K562 (cell line): ENCODE data around the gene JSRP1. TPM values are rescaled to one million over a fixed set of nuclear protein-coding genes. Genes with fewer than 3 reads are reported as not detected.

Experiments used
- ATAC-seq: fragments of 200-7000 bp; cut with Tn5 transposase; 3 replicates; pipeline ENCODE4 v1.9.1; 2020; ENCODE audit warnings: moderate library complexity
- BruUV-seq: library from RNA; stranded (reverse); fragments of 400-500 nt; replicated peaks from 2 replicates; lab custom pipeline; 2021; lab: Mats Ljungman, UMichigan
- CTCF ChIA-PET: fragments of 300-600 bp; formaldehyde crosslinking; extraction: SDS; loops from one replicate; lab custom pipeline; 2021; ENCODE audit warnings: low intra/inter-chr PET ratio; lab: Yijun Ruan, JAX
- POLR2A ChIA-PET: fragments of 300-600, 350-650 bp; sonication (Branson Sonifier 250); formaldehyde crosslinking; extraction: SDS; loops from one replicate; lab custom pipeline; 2021; ENCODE audit warnings: antibody characterized with exemption, inconsistent platforms; lab: Yijun Ruan, JAX
- DNase-seq, 4 experiments: peaks; one replicate each; pipeline versions ENCODE4 v3.0.0 to v3.0.0-alpha.2; 2011 to 2018; ENCODE audit warnings: low spot score in 3 of 4, mixed read lengths in 3 of 4; ENCODE audit errors: extremely low read depth in 1 of 4
- FAIRE-seq: peaks from 2 replicates; lab custom pipeline; 2011; peaks lifted over from hg19 to GRCh38; lab: Jason Lieb, UNC
- H2AFZ ChIP-seq: 2 replicates; pipeline ENCODE4 v1.6.0; 2011; ENCODE audit warnings: low read depth, low read length, control low read depth, inconsistent platforms
- H3K27ac ChIP-seq: fragments of 200-600 bp; 3 replicates; pipeline ENCODE4 v1.8.0; 2011; ENCODE audit warnings: low read depth, mild to moderate bottlenecking, control low read depth, inconsistent platforms, low read length, moderate library complexity, mixed read lengths; ENCODE audit errors: extremely low read depth
- H3K27me3 ChIP-seq, 2 experiments: fragments of 300-600 bp in 1 of 2; 2 replicates in 1 of 2; 3 replicates in 1 of 2; pipeline versions ENCODE4 v1.6.0 to v1.8.0; 2011; ENCODE audit warnings: inconsistent platforms in 2 of 2, low read length in 2 of 2, mild to moderate bottlenecking in 1 of 2, mixed read lengths in 1 of 2, moderate library complexity in 1 of 2; ENCODE audit not compliant: control insufficient read depth in 2 of 2, insufficient read depth in 2 of 2
- H3K36me3 ChIP-seq: fragments of 300-600 bp; 3 replicates; pipeline ENCODE4 v1.8.0; 2011; ENCODE audit warnings: mild to moderate bottlenecking, low read length, inconsistent platforms; ENCODE audit not compliant: control insufficient read depth, insufficient read depth
- H3K4me1 ChIP-seq, 2 experiments: fragments of 200-600 bp in 1 of 2; replicated peaks in 1 of 2; 2 replicates in 1 of 2; 3 replicates in 1 of 2; pipeline versions ENCODE4 v1.5.1 to v1.8.0; 2011; ENCODE audit warnings: inconsistent platforms in 2 of 2, low read length in 2 of 2, mild to moderate bottlenecking in 1 of 2, mixed read lengths in 1 of 2, moderate library complexity in 1 of 2; ENCODE audit not compliant: control insufficient read depth in 2 of 2, insufficient read depth in 2 of 2
- H3K4me2 ChIP-seq: 2 replicates; pipeline ENCODE4 v1.6.1; 2011; ENCODE audit warnings: low read length, control low read depth, inconsistent platforms, mixed read lengths; ENCODE audit not compliant: insufficient read depth
- H3K4me3 ChIP-seq: fragments of 200-600 bp; sonication (generic), shearing (Covaris generic); 2 replicates; pipeline ENCODE4 v1.5.1; 2016; ENCODE audit warnings: control low read depth, inconsistent platforms
- H3K79me2 ChIP-seq: fragments of 200-600 bp; 3 replicates; pipeline ENCODE4 v1.8.0; 2011; ENCODE audit warnings: low read length, inconsistent platforms; ENCODE audit not compliant: control insufficient read depth, insufficient read depth
- H3K9ac ChIP-seq, 2 experiments: 2 replicates each; pipeline versions ENCODE4 v1.6.0 to v1.6.1; 2011; ENCODE audit warnings: low read depth in 2 of 2, low read length in 2 of 2, control low read depth in 1 of 2, inconsistent platforms in 1 of 2, mild to moderate bottlenecking in 1 of 2, mixed read lengths in 1 of 2; ENCODE audit not compliant: insufficient read depth in 1 of 2
- H3K9me1 ChIP-seq: one replicate; pipeline ENCODE4 v1.6.0; 2011; ENCODE audit warnings: inconsistent platforms, mild to moderate bottlenecking, low read length, moderate library complexity; ENCODE audit not compliant: control insufficient read depth, insufficient read depth
- H3K9me3 ChIP-seq: replicated peaks from 2 replicates; pipeline ENCODE4 v1.5.1; 2011; ENCODE audit warnings: low read depth, low read length, inconsistent platforms; ENCODE audit not compliant: control insufficient read depth, insufficient read depth
- H4K20me1 ChIP-seq: replicated peaks from 2 replicates; pipeline ENCODE4 v1.6.1; 2011; ENCODE audit warnings: low read length, inconsistent platforms, mixed read lengths; ENCODE audit not compliant: control insufficient read depth, insufficient read depth
- CAMTA2 ChIP-seq: fragments of 250-450 bp; sonication (Bioruptor Pico); conservative IDR thresholded peaks from 2 replicates; pipeline ENCODE4 v1.5.1; 2022
- CBX5 ChIP-seq: IDR thresholded peaks from 2 replicates; pipeline ENCODE4 v1.6.1; 2014; ENCODE audit warnings: low read depth, borderline replicate concordance
- CREB3L1 ChIP-seq: fragments of 450-650 bp; IDR thresholded peaks from 2 replicates; pipeline ENCODE4 v1.6.1; 2014; ENCODE audit warnings: low read depth, mild to moderate bottlenecking, moderate library complexity, borderline replicate concordance
- ETV6 ChIP-seq, 3 experiments: fragments of 150-350 bp in 1 of 3; sonication (generic) in 1 of 3; formaldehyde crosslinking in 1 of 3; IDR thresholded peaks; 2 replicates each; pipeline versions ENCODE4 v1.6.1 to v1.8.0; 2014 to 2022; ENCODE audit warnings: borderline replicate concordance in 2 of 3, low read depth in 2 of 3, antibody characterized with exemption in 1 of 3, low read length in 1 of 3, mild to moderate bottlenecking in 1 of 3, missing genetic modification reagents in 1 of 3
- HNRNPLL ChIP-seq: fragments of 200-400 bp; formaldehyde crosslinking; IDR thresholded peaks from 2 replicates; pipeline ENCODE4 v1.6.1; 2017; ENCODE audit warnings: low read length, low read depth, mild to moderate bottlenecking; ENCODE audit not compliant: poor library complexity, severe bottlenecking
- MBD1 ChIP-seq: fragments of 250-450 bp; sonication (Bioruptor Pico); IDR thresholded peaks from 2 replicates; pipeline ENCODE4 v1.8.0; 2022; ENCODE audit warnings: inconsistent platforms
- MTA3 ChIP-seq: fragments of 450-650 bp; formaldehyde crosslinking; IDR thresholded peaks from 2 replicates; pipeline ENCODE4 v1.6.1; 2017; ENCODE audit warnings: mild to moderate bottlenecking, borderline replicate concordance
- NFE2 ChIP-seq: IDR thresholded peaks from 2 replicates; pipeline ENCODE4 v1.6.1; 2014; ENCODE audit warnings: antibody characterized with exemption, low read depth
- NR4A1 ChIP-seq, 2 experiments: fragments of 250-450 bp in 1 of 2; fragments of 450-650 bp in 1 of 2; sonication (Bioruptor Pico) in 1 of 2; IDR thresholded peaks; 2 replicates each; pipeline versions ENCODE4 v1.4.0 to v1.6.1; 2016 to 2020; ENCODE audit warnings: mild to moderate bottlenecking in 2 of 2, missing compliant biosample characterization in 1 of 2, missing genetic modification characterization in 1 of 2, moderate library complexity in 1 of 2
- POLR2G ChIP-seq: fragments of 200-400 bp; formaldehyde crosslinking; IDR thresholded peaks from 2 replicates; pipeline ENCODE4 v1.6.1; 2017; ENCODE audit warnings: low read depth, mild to moderate bottlenecking, antibody characterized with exemption, low read length, moderate library complexity
- RFX5 ChIP-seq: IDR thresholded peaks from 2 replicates; pipeline ENCODE4 v1.6.1; 2011; ENCODE audit warnings: low read depth, mild to moderate bottlenecking, improper control_type of control experiment, low read length
- SIX5 ChIP-seq, 2 experiments: IDR thresholded peaks; 2 replicates each; pipeline ENCODE4 v1.6.1; 2011; ENCODE audit warnings: low read length in 2 of 2, borderline replicate concordance in 1 of 2, low read depth in 1 of 2, mild to moderate bottlenecking in 1 of 2, moderate library complexity in 1 of 2; ENCODE audit not compliant: insufficient read depth in 1 of 2
- STAT5B ChIP-seq: fragments of 250-450 bp; sonication (Bioruptor Pico); IDR thresholded peaks from 2 replicates; pipeline ENCODE4 v1.8.0; 2021; ENCODE audit warnings: mild to moderate bottlenecking, inconsistent platforms
- TCF3 ChIP-seq: sonication (generic); formaldehyde crosslinking; IDR thresholded peaks from 2 replicates; pipeline ENCODE4 v1.4.0; 2020; ENCODE audit warnings: mild to moderate bottlenecking, missing genetic modification reagents
- ZNF408 ChIP-seq: fragments of 250-450 bp; sonication (Bioruptor Pico); IDR thresholded peaks from 2 replicates; pipeline ENCODE4 v1.4.0; 2020; ENCODE audit warnings: low read depth, mild to moderate bottlenecking, moderate library complexity
- ZNF785 ChIP-seq: fragments of 250-450 bp; sonication (Bioruptor Pico); IDR thresholded peaks from 2 replicates; pipeline ENCODE4 v1.4.0; 2020; ENCODE audit warnings: mild to moderate bottlenecking
- WGBS: fragments of 100-300 bp; shearing (Covaris generic); methylation state at CpG from one replicate; pipeline ENCODE4 v1.1.6; 2016; ENCODE audit warnings: low coverage, mixed read lengths; ENCODE audit not compliant: insufficient coverage; ENCODE audit errors: missing lambda C conversion rate; 5-methylcytosine and 5-hydroxymethylcytosine counted together
- in situ Hi-C: fragments of 300-500 bp; cut with MboI; formaldehyde crosslinking; loops from 4 replicates; pipeline ENCODE4 v1.15.0; 2018; ENCODE audit warnings: inconsistent platforms, mixed read lengths
- intact Hi-C: fragments of 100-400 bp; cut with micrococcal nuclease; formaldehyde crosslinking; loops from 2 replicates; pipeline ENCODE4 v1.14.2; 2022
- polyA plus RNA-seq, 8 experiments: library from polyadenylated mRNA; depleted of rRNA in 4 of 8; stranded (reverse) in 5 of 8; unstranded in 3 of 8; fragments of >200 nt; fragmentation: Nextera tagmentation in 2 of 8; fragmentation: Illumina TruSeq in 1 of 8; extraction: Ambion mirVana in 2 of 8; extraction: Trizol in 1 of 8; gene quantifications; 2 replicates each; pipeline versions ENCODE4 v1.2.1 to v1.2.3, GENCODE V29; 2011 to 2014; ENCODE audit warnings: inconsistent platforms in 1 of 8, missing spikeins in 1 of 8
- total RNA-seq, 7 experiments: library from RNA; depleted of rRNA in 6 of 7; stranded (reverse); fragments of >200 nt in 6 of 7; fragmentation: Illumina TruSeq in 2 of 7; extraction: Trizol in 2 of 7; gene quantifications; 2 replicates each; pipeline versions ENCODE4 v1.2.1 to v1.2.3, GENCODE V29; 2011 to 2021; ENCODE audit warnings: low replicate concordance in 1 of 7

The JSRP1 gene
- total and polyA plus RNA-seq, 9 of the 15 experiments (the other 6 are each of a cell fraction or from before 2014, with no cell fraction given): 0.08 to 1.2 (median 0.51) TPM; not detected in 4

- TF ChIP-seq POLR2G: peak; percentile 56
Observed at GRCh38 chr19:2253106-2254063, 2.8 kb downstream of the JSRP1 start (continued).

- DNase-seq (no peak), ATAC-seq (no peak), FAIRE-seq (no peak)
- Histone ChIP-seq H3K36me3 (peaks cover 17% of the 10 kb centered on the region; the same call in 1 of the 3 replicates), H3K9ac (no peak overlapping the region), H4K20me1 (no peaks in the 10 kb centered on the region), H3K9me3 (no peaks in the 10 kb centered on the region), H2AFZ (no peak overlapping the region), H3K27ac (no peak overlapping the region), H3K4me3 (no peak overlapping the region), H3K4me1 (peaks cover 0 to 71% of the 10 kb centered on the region in 2 experiments; a peak in 2 of 5 replicates), H3K79me2 (no peaks in the 10 kb centered on the region), H3K4me2 (no peak overlapping the region), H3K9me1 (no peaks in the 10 kb centered on the region), H3K27me3 (no peaks in the 10 kb centered on the region)
- in situ Hi-C loops: no loop called here
- 92% methylated on average over 5 of the region's 18 CpGs for WGBS
- BruUV-seq: no TSS peak
- ChIA-PET CTCF (no interaction called here), POLR2A (interaction anchor here (1.0 to 1.7 kb wide), 3 partner anchors 9 to 19 kb away, joined by 5 to 9 read pairs (median 6); no protein-coding TSS in a partner anchor)
- intact Hi-C loops: no loop called here
- TF ChIP-seq CAMTA2 (CRISPR knock-in tag) (no peak), MTA3 (no peak), HNRNPLL (no peak), ZNF408 (CRISPR knock-in tag) (no peak), CREB3L1 (no peak), ETV6 (IDR thresholded peaks at IDR 0.05; ENCODE audit: borderline replicate concordance in 1 of 2, low read depth in 2 of 2, low read length in 1 of 2) (no peak), ETV6 (CRISPR knock-in tag; IDR thresholded peaks at IDR 0.05; ENCODE audit: borderline replicate concordance) (no peak), CBX5 (no peak), NFE2 (no peak), MBD1 (no peak), RFX5 (no peak), ZNF785 (CRISPR knock-in tag) (no peak), STAT5B (CRISPR knock-in tag) (no peak), NR4A1 (CRISPR knock-in tag; IDR thresholded peaks at IDR 0.05) (no peak), NR4A1 (tag; IDR thresholded peaks at IDR 0.05) (no peak), TCF3 (CRISPR knock-in tag) (no peak), SIX5 (IDR thresholded peaks at IDR 0.05; ENCODE audit: borderline replicate concordance in 1 of 2, insufficient read depth in 1 of 2, low read depth in 1 of 2, low read length in 2 of 2) (no peak)
Observed at GRCh38 chr19:2252797-2253105, 3.5 kb downstream of the JSRP1 start.
